ENCODE results near the gene TMEM14C.
"Not testable (repeated sequence)": the region's sequence is repeated elsewhere in the genome, so short reads cannot be mapped to it uniquely, and the experiment has no call there.

The TMEM14C gene

GRCh38 chr6:10720265-10720959, 2.5 kb upstream of the TMEM14C start:
- Histone ChIP-seq H3K9ac (peak overlapping the region; percentile 79), H3K4me2 (peak overlapping the region; percentile 91), H3K4me3 (peak overlapping the region; percentile 74), H3K36me3 (peaks cover 7% of the 10 kb centered on the region; the same call in 1 of the 2 replicates), H3K9me3 (peaks cover 30% of the 10 kb centered on the region), H3K27ac (peak overlapping the region; percentile 81), H3K27me3 (no peaks in the 10 kb centered on the region), H3K4me1 (peaks cover 45% of the 10 kb centered on the region), H4K20me1 (no peaks in the 10 kb centered on the region)
- no peak for TF ChIP-seq Cebpa-rat (IDR thresholded peaks at IDR 0.05)

GRCh38 chr6:10720960-10721849, 1.7 kb upstream of the TMEM14C start:
- peak overlapping the region; percentile 81 for H3K27ac ChIP-seq
- not testable (repeated sequence) for H3K27me3 ChIP-seq, H4K20me1 ChIP-seq
- peak overlapping the region; percentile 79 for H3K9ac ChIP-seq
- H3K36me3 ChIP-seq, result peaks cover 15% of the 10 kb centered on the region; the same call in 1 of the 2 replicates
- peak overlapping the region; percentile 91 for H3K4me2 ChIP-seq
- peak overlapping the region; percentile 74 for H3K4me3 ChIP-seq
- H3K9me3 ChIP-seq, result peaks cover 30% of the 10 kb centered on the region
- H3K4me1 ChIP-seq, result peaks cover 45% of the 10 kb centered on the region

GRCh38 chr6:10721850-10722569, 860 bp upstream of the TMEM14C start:
- peak overlapping the region; percentile 77 for H3K4me3 ChIP-seq
- peaks cover 45% of the 10 kb centered on the region for H3K4me1 ChIP-seq
- no peaks in the 10 kb centered on the region for H4K20me1 ChIP-seq
- H3K27me3 ChIP-seq, result no peaks in the 10 kb centered on the region
- peak overlapping the region; percentile 90 for H3K4me2 ChIP-seq
- TF ChIP-seq Cebpa-rat (IDR thresholded peaks at IDR 0.05), result no peak
- H3K36me3 ChIP-seq, result peaks cover 20% of the 10 kb centered on the region; the same call in 1 of the 2 replicates
- H3K9ac ChIP-seq, result peak overlapping the region; percentile 85
- H3K27ac ChIP-seq, result peak overlapping the region; percentile 79; the same call in 1 of the 2 replicates
- peaks cover 30% of the 10 kb centered on the region for H3K9me3 ChIP-seq

DNA sequence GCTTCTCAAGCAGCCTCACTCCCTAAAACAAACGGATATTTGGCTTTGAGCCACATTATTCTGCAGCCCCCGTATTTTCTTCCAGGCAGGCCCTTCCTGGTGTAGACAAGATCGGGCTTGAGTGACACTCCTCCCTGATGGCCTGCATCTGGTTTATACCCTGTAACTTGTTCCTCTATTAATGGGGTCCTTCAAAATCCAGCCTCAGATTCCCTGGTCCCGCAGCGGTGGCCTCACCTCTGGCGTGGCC, 375 bp upstream of the TMEM14C start:
- Histone ChIP-seq H3K4me1 (peaks cover 45% of the 10 kb centered on the region), H4K20me1 (no peaks in the 10 kb centered on the region), H3K4me3 (peak overlapping the region; percentile 77), H3K9ac (peak overlapping the region; percentile 85), H3K27ac (peak overlapping the region; percentile 79), H3K27me3 (no peaks in the 10 kb centered on the region), H3K9me3 (peaks cover 30% of the 10 kb centered on the region), H3K4me2 (peak overlapping the region; percentile 90), H3K36me3 (peaks cover 20% of the 10 kb centered on the region; the same call in 1 of the 2 replicates)
- TF ChIP-seq Cebpa-rat (IDR thresholded peaks at IDR 0.05), result no peak

- Histone ChIP-seq H3K4me2 (peak overlapping the region; percentile 90), H3K4me1 (peaks cover 55% of the 10 kb centered on the region), H3K27me3 (no peaks in the 10 kb centered on the region), H3K27ac (peak overlapping the region; percentile 79), H3K9ac (peak overlapping the region; percentile 85), H3K36me3 (peaks cover 24% of the 10 kb centered on the region; the same call in 1 of the 2 replicates), H4K20me1 (no peaks in the 10 kb centered on the region), H3K4me3 (peak overlapping the region; percentile 77), H3K9me3 (peaks cover 19% of the 10 kb centered on the region)
- TF ChIP-seq Cebpa-rat (IDR thresholded peaks at IDR 0.05), result no peak
Measured at GRCh38 chr6:10723567-10723881, 654 bp downstream of the TMEM14C start.

DNA sequence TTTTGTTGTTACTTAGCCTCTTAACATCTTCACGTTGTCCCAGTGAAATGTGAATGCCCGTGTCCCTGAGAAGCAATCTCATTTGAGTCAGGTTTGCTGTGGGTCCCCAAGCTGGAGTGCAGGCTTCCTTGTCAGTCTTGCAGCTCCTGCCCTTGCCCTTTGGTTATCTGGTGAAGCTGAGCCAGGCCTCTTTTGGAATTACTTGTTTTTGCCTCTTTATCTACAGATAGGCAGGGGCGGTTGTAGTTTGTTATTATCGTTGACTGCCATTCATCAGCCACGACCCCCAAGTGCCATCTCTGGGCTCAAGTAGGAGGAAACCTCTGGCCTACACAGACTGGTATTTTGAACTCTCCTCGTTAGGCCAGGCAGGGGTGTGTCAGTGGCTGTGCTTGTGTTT, 2.2 kb downstream of the TMEM14C start:
- no peak overlapping the region for H3K27ac ChIP-seq
- H3K9ac ChIP-seq, result no peak overlapping the region
- peak overlapping the region; percentile 90; the same call in 1 of the 2 replicates for H3K4me2 ChIP-seq
- H3K36me3 ChIP-seq, result peaks cover 39% of the 10 kb centered on the region
- TF ChIP-seq Cebpa-rat (IDR thresholded peaks at IDR 0.05), result no peak
- H3K27me3 ChIP-seq, result no peaks in the 10 kb centered on the region
- 0 out of 2 replicates have a peak, but pooled peaks cover 6% of the 10 kb centered on the region for H3K9me3 ChIP-seq
- H3K4me1 ChIP-seq, result peaks cover 51% of the 10 kb centered on the region
- H3K4me3 ChIP-seq, result no peak overlapping the region
- no peaks in the 10 kb centered on the region for H4K20me1 ChIP-seq

DNA sequence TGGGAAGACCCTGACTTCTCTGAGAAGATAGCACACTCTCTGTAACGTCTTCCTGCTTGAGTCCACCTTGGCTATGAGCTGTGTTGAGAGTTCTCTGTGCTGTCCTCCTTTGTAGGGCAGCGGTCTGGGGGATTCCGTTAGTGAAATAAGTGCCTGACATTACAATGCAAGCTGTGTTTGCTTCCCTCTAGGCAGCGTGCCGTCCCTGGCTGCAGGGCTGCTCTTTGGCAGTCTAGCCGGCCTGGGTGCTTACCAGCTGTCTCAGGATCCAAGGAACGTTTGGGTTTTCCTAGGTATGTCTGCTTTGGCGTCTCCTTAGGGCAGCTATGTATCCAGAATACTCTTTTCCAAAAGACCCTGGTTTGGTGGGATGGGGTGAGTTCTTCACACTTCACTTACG, 2.8 kb downstream of the TMEM14C start:
- peaks cover 47% of the 10 kb centered on the region for H3K4me1 ChIP-seq
- no peak overlapping the region for H3K9ac ChIP-seq
- H3K27ac ChIP-seq, result no peak overlapping the region
- H3K9me3 ChIP-seq, result 0 out of 2 replicates have a peak, but pooled peaks cover 6% of the 10 kb centered on the region
- H4K20me1 ChIP-seq, result no peaks in the 10 kb centered on the region
- H3K4me3 ChIP-seq, result no peak overlapping the region
- no peak overlapping the region for H3K4me2 ChIP-seq
- TF ChIP-seq Cebpa-rat (IDR thresholded peaks at IDR 0.05), result no peak
- no peaks in the 10 kb centered on the region for H3K27me3 ChIP-seq
- peaks cover 46% of the 10 kb centered on the region for H3K36me3 ChIP-seq

GRCh38 chr6:10730254-10730653, 7.4 kb downstream of the TMEM14C start:
- no peak for TF ChIP-seq Cebpa-rat (IDR thresholded peaks at IDR 0.05)
- H4K20me1 ChIP-seq, result no peaks in the 10 kb centered on the region
- no peak overlapping the region for H3K9ac ChIP-seq
- peaks cover 72% of the 10 kb centered on the region for H3K36me3 ChIP-seq
- H3K4me1 ChIP-seq, result peaks cover 11% of the 10 kb centered on the region
- H3K4me2 ChIP-seq, result no peak overlapping the region
- H3K9me3 ChIP-seq, result no peaks in the 10 kb centered on the region
- no peak overlapping the region for H3K4me3 ChIP-seq
- no peak overlapping the region for H3K27ac ChIP-seq
- H3K27me3 ChIP-seq, result no peaks in the 10 kb centered on the region

GRCh38 chr6:10733151-10733715, 10.4 kb downstream of the TMEM14C start:
- Histone ChIP-seq H3K9me3 (no peaks in the 10 kb centered on the region), H3K36me3 (peaks cover 56% of the 10 kb centered on the region), H3K4me1 (peaks cover 3% of the 10 kb centered on the region), H4K20me1 (no peaks in the 10 kb centered on the region), H3K9ac (no peak overlapping the region), H3K27me3 (no peaks in the 10 kb centered on the region), H3K27ac (no peak overlapping the region), H3K4me2 (no peak overlapping the region), H3K4me3 (no peak overlapping the region)
- TF ChIP-seq Cebpa-rat (IDR thresholded peaks at IDR 0.05), result no peak

Measured in BLaER1 (cell line).